Suprapubic skin (tissue), 3 donors: Measurements from ENCODE around the gene PF4V1.

Source experiments
- CTCF ChIP-seq, 2 donors: fragments of 200-600 bp in 1 of 2; fragments of 450-650 bp in 1 of 2; sonication (generic) in 1 of 2; IDR thresholded peaks; one replicate each; pipeline ENCODE4 v1.5.1; 2016 to 2019; ENCODE audit warnings: antibody characterized with exemption in 2 of 2, mild to moderate bottlenecking in 1 of 2, moderate library complexity in 1 of 2
- EP300 ChIP-seq: sonication (generic); formaldehyde crosslinking; IDR thresholded peaks from one replicate; pipeline ENCODE4 v1.6.1; 2017; ENCODE audit warnings: antibody characterized with exemption
- POLR2A ChIP-seq, 2 donors: fragments of 450-650 bp; IDR thresholded peaks; one replicate each; pipeline ENCODE4 v1.6.1; 2017; ENCODE audit warnings: antibody characterized with exemption in 2 of 2, mild to moderate bottlenecking in 2 of 2, moderate library complexity in 2 of 2

GRCh38 chr4:73902038-73902637 lies 49.0 kb downstream of the PF4V1 start:
- TF ChIP-seq CTCF (IDR thresholded peaks at IDR 0.05) (no peak), POLR2A (IDR thresholded peaks at IDR 0.05) (no peak), EP300 (no peak)
